ENCODE data around the gene WDR70. TPM values are rescaled to one million over a fixed set of nuclear protein-coding genes. Genes with fewer than 3 reads are reported as not detected.

WDR70 gene
- polyA plus RNA-seq, 12 donors = 19.9 to 41.3 (median 33.6) TPM; not detected in 1

DNA sequence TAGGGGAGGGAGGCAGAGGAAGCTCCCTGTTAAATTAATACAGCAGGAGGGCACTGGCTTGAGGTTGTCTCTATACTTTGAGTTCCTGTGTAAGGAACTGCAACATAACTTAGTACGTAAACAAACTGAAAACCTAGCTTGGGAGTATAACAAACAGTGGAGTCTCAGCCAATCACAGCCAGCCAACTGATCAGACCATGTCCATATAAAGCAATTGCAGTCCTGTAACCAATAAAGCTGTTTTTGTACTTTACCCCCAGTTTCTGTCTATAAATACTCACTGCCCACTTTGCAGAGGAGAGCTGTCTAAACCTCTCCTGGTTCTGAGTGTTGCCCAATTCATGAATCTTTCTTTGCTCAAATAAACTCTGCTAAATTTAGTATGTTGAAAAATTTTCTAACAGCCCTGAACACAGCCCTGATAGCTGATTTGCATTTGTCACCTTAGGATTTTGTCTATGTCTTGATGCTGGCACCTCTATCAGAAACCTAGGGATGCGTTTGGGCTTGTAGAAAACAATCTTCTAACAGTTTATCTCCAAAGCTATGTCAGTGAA, 420.8 kb downstream of the WDR70 start:
- no peak for DNase-seq

DNA sequence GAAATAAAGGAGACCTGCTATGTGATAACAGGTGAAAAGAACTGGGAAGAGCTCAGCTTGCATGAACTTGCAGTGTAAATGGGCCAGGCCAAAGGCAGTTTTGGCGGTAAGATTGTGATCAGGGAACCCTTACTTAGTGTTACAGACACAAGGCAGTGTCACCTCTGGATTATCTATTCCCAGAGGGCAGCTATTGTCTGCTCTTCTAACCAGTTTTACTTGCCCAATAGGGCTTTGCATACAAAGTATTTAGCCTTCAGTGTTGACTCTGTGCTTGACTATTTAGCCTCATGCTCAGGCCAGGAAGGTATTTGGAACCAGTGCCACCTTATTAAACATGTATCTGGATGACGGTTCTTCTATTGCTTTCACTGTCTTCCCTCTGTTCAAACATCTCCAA, 422.4 kb downstream of the WDR70 start:
- DNase-seq = no peak

Other genes starting within 250 kb of the WDR70 start
- 10 to 100 TPM in 11 of 12 donors, not detected in 1; 15.8 to 28.8 (median 19.4) TPM for gene CPLANE1, start 129.9 kb upstream of the WDR70 start, polyA plus RNA-seq (ENCODE audit: insufficient read length in 12 of 12)
- 10 to 100 TPM in 11 of 12 donors, not detected in 1; 12.8 to 21.5 (median 19.6) TPM for gene NUP155, start 8.2 kb upstream of the WDR70 start, polyA plus RNA-seq (ENCODE audit: insufficient read length in 12 of 12)

Data from muscle of arm (tissue), 12 donors.